Ectodermal cell (in vitro differentiated cells): ENCODE data around the gene PPM1M.
A peak's percentile ranks its signal among the peaks of the same experiment; 100 is the strongest.

ENCODE experiments used
- H3K27ac ChIP-seq: 2 replicates; pipeline ENCODE4 v1.7.0; 2013; ENCODE audit warnings: mild to moderate bottlenecking, low read depth, low read length; ENCODE audit not compliant: insufficient read depth, poor library complexity, severe bottlenecking
- H3K27me3 ChIP-seq: 2 replicates; pipeline ENCODE4 v1.7.0; 2013; ENCODE audit warnings: mild to moderate bottlenecking, low read length; ENCODE audit not compliant: insufficient read depth, control insufficient read depth, poor library complexity, severe bottlenecking
- H3K36me3 ChIP-seq: one replicate; pipeline ENCODE4 v1.7.0; 2013; ENCODE audit warnings: low read length; ENCODE audit not compliant: control insufficient read depth, insufficient read depth
- H3K4me1 ChIP-seq: one replicate; pipeline ENCODE4 v1.7.0; 2013; ENCODE audit warnings: low read length; ENCODE audit not compliant: control insufficient read depth, insufficient read depth
- H3K4me3 ChIP-seq: 2 replicates; pipeline ENCODE4 v1.7.0; 2013; ENCODE audit warnings: low read depth, low read length, control low read depth; ENCODE audit not compliant: insufficient read depth
- H3K9me3 ChIP-seq: 2 replicates; pipeline ENCODE4 v1.7.0; 2013; ENCODE audit warnings: mild to moderate bottlenecking, low read length, moderate library complexity; ENCODE audit not compliant: control insufficient read depth
- WGBS, 2 experiments: methylation state at CpG; one replicate each; pipeline ENCODE4 v1.1.7; 2013; ENCODE audit warnings: missing lambda C conversion rate in 2 of 2; 5-methylcytosine and 5-hydroxymethylcytosine counted together

The PPM1M gene

DNA sequence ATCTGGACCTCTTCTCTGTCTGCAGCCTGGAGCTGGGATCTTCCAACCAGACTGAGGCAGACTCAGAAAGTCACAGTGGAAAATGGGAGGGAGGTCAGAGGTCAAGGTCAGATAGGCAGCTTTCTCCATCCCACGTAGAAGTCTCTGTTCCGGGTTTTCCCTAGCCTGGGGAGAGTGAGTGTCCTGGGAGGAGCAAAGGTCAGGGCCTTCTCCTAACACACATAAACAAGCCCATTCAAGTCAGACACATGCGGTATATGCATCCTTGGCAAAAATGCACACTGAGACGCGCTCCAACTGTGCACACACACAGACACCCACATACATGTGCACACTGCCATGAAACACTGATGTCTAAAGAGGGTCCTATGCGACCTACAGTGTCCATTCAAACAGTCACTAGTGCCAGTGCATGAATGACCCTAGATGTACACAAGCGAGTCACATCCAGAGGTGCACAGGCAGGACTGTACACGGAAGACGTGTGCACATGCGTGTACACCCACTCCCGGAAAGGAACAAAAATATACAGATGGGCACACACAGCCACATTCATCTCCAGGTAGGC lies 7.3 kb upstream of the PPM1M start:
- Histone ChIP-seq H3K9me3 (no peaks in the 10 kb centered on the region), H3K4me3 (peak overlapping the region; percentile 72), H3K4me1 (peaks cover 10% of the 10 kb centered on the region), H3K27me3 (no peaks in the 10 kb centered on the region), H3K27ac (no peak overlapping the region), H3K36me3 (no peaks in the 10 kb centered on the region)
- WGBS, 2 experiments = 18 to 26% methylated on average over 11 of the region's 11 CpGs

DNA sequence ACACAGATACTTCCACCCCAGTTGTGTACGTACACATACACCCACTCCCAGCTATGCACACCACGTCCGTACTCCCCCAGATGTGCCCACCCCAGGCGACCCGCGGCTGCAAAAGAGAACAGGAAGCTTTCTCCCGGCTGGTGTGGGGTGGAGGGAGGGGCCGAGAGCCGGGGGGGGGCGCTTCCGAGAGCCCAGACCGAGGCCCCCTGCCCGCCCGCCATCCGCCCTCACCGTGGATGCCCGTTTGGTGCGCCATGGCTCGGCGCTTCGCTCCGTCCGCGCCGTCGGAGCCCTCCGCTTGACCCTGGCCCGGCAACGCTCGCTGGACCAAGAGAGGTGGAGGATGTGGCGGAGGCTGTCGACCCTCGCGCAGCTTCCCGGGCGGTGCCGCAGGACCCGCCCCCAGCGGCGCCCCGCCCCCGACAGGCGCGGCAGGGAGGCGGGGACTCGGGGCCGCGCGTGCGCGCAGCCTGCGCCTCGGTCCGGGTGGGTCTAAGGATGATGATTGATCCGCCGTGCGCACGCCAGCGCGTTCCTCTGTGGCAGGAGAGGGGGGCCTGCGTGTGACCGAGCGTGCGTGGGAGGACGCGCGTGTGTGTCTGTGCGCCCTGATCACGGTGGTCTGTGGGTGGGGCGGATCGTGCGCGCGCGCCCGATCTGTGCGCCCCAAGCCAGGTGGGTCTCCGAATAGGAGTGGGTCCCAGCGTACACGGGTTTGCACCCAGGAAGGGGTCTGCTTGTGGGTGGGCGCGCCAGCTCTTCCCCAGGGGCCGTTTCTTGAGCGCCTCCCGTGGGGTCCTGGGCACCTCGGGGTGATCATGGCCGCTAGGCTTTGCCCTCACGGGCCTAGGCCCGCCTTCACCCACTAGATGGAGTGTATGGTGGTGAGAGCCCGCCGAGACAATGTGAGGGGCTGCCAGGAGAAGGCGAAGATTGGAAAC lies 6.5 kb upstream of the PPM1M start, which contains the start of gene TWF2:
TSS of gene TWF2 (minus strand) at position 398 of the 941 bp plus-strand sequence. CDS start at position 256, 142 bp downstream.
- peaks cover 5% of the 10 kb centered on the region for H3K27me3 ChIP-seq
- H3K4me3 ChIP-seq = peak within 1 kb of the TSS; percentile 72
- peaks cover 10% of the 10 kb centered on the region for H3K4me1 ChIP-seq
- no peak within 1 kb of the TSS for H3K27ac ChIP-seq
- H3K36me3 ChIP-seq = no peaks in the 10 kb centered on the region
- no peaks in the 10 kb centered on the region for H3K9me3 ChIP-seq
- 1% methylated on average over 92 of the region's 92 CpGs for WGBS, 2 experiments

DNA sequence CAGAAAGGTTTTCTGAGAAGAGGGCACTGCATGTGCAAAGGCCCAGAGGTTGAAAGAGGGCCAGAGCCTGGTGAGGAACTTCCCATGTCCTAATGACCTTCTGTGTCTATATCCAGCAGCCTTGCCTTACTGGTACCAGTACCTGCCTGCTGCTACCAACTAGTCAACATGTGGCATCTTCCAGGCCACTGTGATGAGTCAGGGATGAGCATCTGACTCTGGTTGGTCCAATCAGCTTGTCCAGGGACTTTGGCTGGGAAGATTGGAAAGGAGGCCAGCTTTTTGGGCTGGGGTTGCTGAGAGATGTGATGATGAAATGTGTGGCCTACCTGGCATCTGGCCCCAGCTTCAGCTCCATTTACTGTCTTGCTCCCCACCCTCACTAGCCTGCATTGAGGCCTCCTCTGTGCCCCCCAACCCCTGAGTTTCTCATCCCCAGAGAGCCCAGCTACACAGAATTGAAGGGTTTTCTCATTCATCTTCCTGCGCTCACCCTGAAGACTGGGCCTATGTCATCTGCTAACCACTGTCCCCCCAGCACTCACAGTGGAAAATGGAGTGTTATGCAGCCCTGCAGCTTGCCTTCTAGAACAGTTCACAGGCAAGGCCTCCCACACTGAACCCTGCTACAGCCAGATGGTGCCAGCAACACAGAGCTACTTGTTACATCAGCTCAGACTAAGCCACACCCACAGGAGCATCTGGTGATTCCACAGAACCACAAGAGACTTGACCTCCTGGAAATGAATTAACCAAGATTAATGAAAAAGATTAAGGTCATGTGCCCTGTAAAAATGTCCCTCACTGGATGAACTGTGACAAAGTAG lies 5.3 kb upstream of the PPM1M start:
- Histone ChIP-seq H3K4me1 (peaks cover 10% of the 10 kb centered on the region), H3K4me3 (no peak overlapping the region), H3K27ac (no peak overlapping the region), H3K36me3 (no peaks in the 10 kb centered on the region), H3K27me3 (peaks cover 17% of the 10 kb centered on the region), H3K9me3 (no peaks in the 10 kb centered on the region)
- WGBS, 2 experiments = 90 to 100% methylated on average over 1 of the region's 1 CpG

DNA sequence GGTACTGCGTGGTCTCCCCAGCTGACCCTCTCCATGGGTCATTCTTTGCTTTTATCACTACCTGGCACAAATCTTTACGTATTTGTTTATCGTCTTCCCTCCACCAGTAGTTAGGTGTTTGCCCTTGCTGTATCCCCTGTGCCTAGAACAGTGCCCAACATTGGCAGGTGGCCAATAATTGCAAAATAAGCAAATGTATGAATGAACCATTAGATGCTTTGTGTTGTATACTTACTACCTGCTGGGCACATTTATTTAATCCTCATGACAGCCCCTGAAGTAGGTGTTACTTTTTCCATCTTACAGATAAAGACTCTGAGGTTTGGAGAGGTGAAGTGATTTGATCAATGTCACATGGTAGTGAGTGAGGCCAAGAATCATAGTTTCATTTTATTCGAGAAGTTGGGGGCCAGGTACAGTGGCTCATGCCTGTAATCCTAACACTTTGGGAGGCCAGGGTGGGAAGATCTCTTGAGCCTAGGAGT lies 4.6 kb upstream of the PPM1M start:
- H3K9me3 ChIP-seq = no peaks in the 10 kb centered on the region
- no peak overlapping the region for H3K4me3 ChIP-seq
- H3K4me1 ChIP-seq = peaks cover 11% of the 10 kb centered on the region
- peaks cover 24% of the 10 kb centered on the region for H3K27me3 ChIP-seq
- WGBS, 2 experiments = 96 to 97% methylated on average over 4 of the region's 4 CpGs
- no peaks in the 10 kb centered on the region for H3K36me3 ChIP-seq
- no peak overlapping the region for H3K27ac ChIP-seq

DNA sequence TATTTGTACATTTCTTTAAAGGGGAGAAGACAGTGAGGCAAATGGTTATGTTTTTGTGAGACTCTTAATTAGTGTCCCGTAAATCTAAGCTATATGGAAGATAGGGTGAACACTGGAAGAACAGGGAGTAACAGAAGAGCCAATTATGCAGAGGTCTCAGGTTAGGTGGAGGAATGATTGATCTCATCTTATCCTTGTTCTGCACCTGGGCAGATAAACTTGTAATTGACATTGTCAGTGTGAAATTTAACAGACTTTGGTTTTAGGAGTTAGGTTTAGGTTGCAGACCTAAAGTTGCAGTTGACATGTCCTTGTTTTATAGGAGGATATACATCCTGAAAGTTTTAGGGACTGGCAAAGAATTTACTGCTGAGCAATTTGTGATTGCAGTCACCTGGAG lies 3.5 kb upstream of the PPM1M start:
- Histone ChIP-seq H3K27me3 (peaks cover 35% of the 10 kb centered on the region), H3K4me3 (no peak overlapping the region), H3K36me3 (no peaks in the 10 kb centered on the region), H3K9me3 (no peaks in the 10 kb centered on the region), H3K4me1 (peaks cover 15% of the 10 kb centered on the region), H3K27ac (no peak overlapping the region)
- 92 to 93% methylated on average over 1 of the region's 1 CpG for WGBS, 2 experiments

DNA sequence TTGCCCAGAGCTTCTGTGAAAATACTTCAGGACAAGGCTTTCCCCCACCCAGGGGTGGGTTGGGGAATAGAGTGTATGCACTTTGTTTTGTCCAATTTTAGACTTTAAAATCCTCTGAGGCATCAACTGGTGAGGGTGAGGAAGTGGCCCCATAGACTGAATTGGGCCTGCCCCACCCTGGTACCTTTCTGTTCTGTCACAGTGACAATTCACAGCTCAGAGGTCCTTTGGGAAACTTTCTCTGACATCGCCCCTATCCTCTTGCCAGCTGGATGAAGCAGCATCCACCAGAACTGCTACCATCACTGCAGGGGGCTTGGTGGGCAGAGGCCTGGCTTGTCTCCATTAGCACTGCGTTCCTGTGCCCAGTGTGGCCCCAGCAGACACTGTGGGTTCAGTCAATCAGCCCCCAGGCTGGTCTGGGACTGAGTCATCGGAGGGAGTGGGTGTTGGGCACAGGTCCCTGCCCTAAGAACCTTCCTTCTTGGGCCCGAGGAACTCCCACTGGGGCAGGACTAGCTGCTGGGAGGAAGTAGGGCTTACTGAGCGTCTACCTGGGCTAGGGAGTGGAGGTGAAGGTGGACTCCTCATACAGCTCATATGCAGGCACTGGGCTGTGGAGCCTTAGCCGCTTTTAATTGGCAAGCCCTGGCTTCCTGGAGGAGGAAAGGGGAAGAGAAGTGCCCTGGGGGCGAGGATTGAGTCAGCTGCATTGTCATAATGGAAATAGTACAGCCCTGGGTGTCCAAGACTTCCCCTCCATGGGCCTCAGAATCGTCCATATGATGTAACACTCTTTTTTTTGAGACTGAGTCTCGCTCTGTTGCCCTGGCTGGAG lies 1.5 kb upstream of the PPM1M start:
- Histone ChIP-seq H3K4me1 (peaks cover 5% of the 10 kb centered on the region), H3K27ac (no peak overlapping the region), H3K9me3 (no peaks in the 10 kb centered on the region), H3K36me3 (no peaks in the 10 kb centered on the region), H3K4me3 (no peak overlapping the region), H3K27me3 (peaks cover 40% of the 10 kb centered on the region)
- WGBS, 2 experiments = 83 to 85% methylated on average over 9 of the region's 9 CpGs

DNA sequence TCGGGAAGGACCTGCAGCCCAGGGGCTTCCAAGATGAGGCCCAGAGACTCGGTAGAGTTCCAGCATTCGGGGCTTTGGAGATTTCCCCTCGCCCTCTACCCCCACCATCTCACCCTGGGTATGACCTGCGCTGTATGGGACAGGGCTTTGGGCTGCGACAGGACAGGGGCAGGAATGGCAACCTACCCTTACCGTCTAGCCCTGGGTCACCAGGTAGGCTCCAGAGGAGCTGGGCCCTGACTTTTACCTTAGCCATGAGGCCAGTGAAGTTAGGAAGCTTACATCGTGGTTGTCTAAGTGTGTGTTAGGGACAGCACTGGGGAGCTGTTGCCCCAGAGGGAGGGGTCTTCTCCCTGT lies 683 bp downstream of the PPM1M start:
- Histone ChIP-seq H3K36me3 (no peaks in the 10 kb centered on the region), H3K27me3 (peaks cover 40% of the 10 kb centered on the region), H3K27ac (no peak overlapping the region), H3K9me3 (no peaks in the 10 kb centered on the region), H3K4me3 (peak overlapping the region; percentile 30), H3K4me1 (peaks cover 5% of the 10 kb centered on the region)
- 28 to 30% methylated on average over 8 of the region's 8 CpGs for WGBS, 2 experiments

DNA sequence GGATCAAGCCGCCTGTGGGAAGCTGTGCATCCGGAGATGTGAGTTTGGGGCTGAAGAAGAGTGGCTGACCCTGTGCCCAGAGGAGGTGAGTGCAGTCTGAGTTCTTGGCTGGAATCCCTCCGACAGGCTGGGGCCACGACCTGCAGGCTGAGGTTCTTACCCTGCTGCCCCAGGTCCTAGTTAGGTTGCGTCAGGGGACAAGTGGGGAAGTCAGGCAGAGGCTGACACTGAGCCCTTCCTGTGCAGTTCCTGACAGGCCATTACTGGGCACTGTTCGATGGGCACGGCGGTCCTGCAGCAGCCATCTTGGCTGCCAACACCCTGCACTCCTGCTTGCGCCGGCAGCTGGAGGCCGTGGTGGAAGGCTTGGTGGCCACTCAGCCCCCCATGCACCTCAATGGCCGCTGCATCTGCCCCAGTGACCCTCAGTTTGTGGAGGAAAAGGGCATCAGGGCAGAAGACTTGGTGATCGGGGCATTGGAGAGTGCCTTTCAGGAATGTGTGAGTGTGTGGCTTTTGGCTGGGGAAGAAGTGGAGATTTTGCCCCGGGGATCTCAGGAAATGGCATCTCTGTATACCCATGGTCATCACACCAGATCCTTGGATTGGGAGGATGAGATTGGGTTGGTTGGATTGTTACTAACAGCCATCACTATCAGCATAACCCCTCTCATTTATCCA lies 1.3 kb downstream of the PPM1M start:
- WGBS, 2 experiments = 87 to 88% methylated on average over 14 of the region's 14 CpGs
- no peak overlapping the region for H3K4me3 ChIP-seq
- peaks cover 5% of the 10 kb centered on the region for H3K4me1 ChIP-seq
- no peak overlapping the region for H3K27ac ChIP-seq
- H3K9me3 ChIP-seq = no peaks in the 10 kb centered on the region
- H3K27me3 ChIP-seq = peaks cover 40% of the 10 kb centered on the region
- no peaks in the 10 kb centered on the region for H3K36me3 ChIP-seq
